GM21717 (cell line): ENCODE data around the gene FBP2.

Experiments
- ATAC-seq: cut with Tn5 transposase; IDR thresholded peaks from one replicate; pipeline ENCODE4 v1.9.1; 2021; ENCODE audit warnings: mild to moderate bottlenecking, moderate library complexity; ENCODE audit not compliant: unreplicated experiment

Gene FBP2

GRCh38 chr9:94593459-94594345 is at the start of gene FBP2:
TSS of gene FBP2 (minus strand) at chr9:94593824. CDS start at chr9:94593726, 98 bp downstream.
- ATAC-seq, result no peak

DNA sequence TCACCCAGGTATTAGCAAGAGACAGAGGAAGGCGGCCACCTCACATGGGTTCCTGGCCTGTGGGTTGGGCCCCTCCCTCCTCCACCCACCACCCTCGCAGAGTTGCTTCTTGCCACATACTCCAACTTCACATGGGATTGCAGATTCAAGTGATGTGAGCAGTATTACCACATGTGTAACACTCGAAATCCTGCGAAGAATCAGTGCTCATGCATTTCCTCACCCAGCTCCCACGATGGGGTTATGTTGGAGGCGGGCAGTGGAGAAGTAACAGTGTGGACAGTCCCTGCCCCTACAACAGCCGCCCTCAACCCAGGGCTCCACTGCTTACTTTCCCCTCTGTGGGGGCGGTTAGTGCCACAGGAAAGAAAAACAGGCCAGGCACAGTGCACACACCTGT is 49.6 kb upstream of the FBP2 start:
- ATAC-seq, result no peak

DNA sequence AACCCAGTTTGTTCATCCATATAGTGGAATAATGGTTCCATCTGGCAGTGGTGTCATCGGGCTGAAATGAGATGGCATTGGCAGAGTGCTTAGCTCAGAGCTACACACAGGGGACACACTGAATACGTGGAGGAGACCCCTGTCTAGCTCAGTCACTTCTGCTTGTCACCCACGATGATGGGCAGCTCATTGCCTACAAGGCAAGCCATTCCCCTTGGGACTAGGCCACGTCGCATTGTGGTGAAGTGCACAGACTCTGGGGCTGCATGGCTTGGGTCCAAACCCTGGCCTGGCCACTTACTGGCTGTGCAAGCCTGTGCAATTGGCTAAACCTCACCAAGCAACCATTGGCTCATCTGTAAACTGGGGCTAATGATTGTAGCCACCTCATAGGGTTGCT is 48.9 kb upstream of the FBP2 start:
- no peak for ATAC-seq

- ATAC-seq, result no peak
These were observed 46.4 kb upstream of the FBP2 start for GRCh38 chr9:94639999-94640376.

DNA sequence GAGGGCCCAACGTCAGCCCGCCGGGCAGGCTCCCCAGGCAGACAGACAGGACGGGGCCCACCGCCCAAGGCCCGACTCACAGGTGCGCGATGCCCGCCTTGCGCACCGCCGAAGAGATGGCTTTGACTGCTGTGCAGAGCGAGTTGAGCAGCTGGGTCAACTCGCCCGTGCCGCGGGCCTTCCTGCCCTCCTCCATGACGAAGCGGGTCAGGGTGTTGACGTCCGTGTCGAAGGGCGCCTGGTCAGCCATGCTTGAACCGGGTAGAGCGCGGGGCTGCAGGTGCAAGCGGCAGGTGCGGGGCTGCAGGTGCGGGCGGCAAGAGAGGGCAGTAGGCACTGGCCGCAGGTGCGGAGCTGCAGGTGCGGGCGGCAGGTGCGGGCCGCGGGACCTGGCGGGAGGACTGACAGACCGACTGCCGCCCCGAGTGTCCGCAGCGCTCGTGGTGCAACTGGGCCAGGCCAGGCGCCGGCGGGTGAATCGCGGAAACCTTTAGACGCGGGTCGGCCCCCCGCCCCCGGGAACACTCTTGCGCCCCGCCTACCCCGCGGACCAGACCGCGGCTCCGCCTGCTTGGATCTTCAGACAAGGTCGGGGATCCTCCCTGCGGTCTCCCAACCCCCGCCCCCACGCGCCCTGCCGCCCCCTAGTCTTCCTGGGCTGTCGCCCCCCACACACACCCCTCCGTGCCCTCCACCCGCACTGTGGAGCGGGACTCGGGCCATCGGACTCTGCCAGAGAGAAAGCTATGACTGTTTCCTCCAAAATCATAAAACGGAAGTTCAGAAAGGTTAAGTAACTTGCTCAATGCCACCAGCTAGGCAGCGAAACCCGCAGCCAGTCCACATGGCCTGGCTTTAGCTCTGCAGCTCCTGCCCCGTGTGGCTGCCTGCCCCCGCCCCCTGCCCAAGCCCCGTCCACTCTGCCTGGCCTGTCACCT is 45.7 kb upstream of the FBP2 start, which contains the start of gene FBP1:
Gene FBP1 (minus strand): TSS at position 458 of the 938 bp plus-strand sequence. CDS start 208 bp downstream, at position 250.
- ATAC-seq, result no peak

- ATAC-seq, result no peak
These were observed 44.9 kb upstream of the FBP2 start for GRCh38 chr9:94638335-94639060.

DNA sequence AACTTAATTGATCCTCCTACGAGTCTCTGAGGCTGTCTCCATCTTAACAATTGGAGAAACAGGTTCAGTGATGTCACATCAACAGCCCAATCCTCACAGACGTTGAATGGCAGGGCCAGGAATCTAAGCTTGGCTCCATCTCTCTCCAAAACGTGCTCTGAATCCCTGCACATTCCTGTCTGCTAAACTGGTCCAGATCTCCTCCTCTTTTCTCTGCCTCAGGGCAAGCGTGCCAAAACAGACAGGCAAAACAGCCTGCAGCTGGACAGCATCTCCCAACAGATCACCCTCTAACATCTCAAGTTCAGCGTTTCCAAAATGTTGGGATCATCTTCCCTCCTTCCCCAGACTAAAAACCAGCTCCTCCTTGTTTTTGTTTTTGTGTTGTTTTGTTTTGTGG is 39.1 kb upstream of the FBP2 start:
- ATAC-seq, result no peak

DNA sequence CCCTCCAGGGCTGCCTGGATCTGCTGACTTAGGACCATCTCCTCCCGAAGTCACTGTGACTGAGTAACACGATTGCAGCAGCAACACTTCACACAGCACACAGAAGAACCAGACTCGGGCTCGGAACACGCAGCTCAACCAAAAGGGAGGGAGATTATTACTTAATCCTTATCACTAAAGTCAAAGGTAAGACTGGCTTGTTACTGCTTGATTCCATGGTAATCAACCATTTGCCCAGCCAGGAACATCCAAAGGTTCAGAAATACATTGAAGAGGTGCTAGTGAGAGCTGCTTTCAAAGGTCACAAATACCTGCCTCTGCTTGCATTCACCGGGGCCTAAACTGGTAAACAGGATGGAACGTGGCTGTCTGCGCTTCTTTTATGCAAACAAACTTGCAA is 38.0 kb upstream of the FBP2 start:
- ATAC-seq, result no peak

DNA sequence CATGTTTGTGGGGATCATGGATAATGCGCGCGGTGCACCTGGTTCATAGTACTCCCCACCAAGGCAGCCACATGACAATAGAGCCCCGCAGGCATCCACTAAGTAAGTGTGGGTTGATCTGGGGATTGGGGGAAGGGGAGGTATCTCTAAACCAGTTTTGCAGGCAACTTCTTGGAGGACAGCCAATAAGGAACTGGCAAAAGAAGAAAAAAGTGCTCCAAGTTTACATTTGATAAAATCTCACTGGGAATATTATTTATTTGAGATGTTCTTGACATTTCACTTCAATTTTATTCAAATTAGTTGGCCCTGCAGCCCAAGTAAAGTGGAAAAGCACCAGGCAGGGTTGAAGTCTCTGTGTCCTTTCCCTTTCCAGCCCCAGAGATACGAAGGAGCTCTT is 37.2 kb upstream of the FBP2 start:
- no peak for ATAC-seq

GRCh38 chr9:94630281-94630680 is 36.7 kb upstream of the FBP2 start:
- no peak for ATAC-seq

DNA sequence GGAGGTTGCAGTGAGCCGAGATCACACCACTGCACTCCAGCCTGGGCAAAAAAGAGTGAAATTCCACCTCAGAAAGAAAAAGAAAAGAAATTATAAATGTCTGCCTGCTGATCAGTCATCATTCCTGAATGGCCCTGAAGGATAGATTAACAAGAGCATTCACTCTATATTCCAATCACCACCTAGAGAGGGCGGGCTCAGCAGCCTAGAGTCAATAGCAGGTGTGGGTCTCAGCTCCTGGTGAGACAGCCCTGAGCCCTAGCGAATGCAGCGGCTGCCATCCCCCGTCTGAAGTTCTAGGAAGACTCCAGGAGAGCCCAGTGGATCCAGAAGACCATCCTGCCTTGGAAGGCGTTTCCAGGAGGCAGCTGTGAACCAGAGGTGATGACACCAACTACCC is 33.7 kb upstream of the FBP2 start:
- no peak for ATAC-seq

- ATAC-seq, result no peak
These were observed 32.2 kb upstream of the FBP2 start for GRCh38 chr9:94625835-94626234.

DNA sequence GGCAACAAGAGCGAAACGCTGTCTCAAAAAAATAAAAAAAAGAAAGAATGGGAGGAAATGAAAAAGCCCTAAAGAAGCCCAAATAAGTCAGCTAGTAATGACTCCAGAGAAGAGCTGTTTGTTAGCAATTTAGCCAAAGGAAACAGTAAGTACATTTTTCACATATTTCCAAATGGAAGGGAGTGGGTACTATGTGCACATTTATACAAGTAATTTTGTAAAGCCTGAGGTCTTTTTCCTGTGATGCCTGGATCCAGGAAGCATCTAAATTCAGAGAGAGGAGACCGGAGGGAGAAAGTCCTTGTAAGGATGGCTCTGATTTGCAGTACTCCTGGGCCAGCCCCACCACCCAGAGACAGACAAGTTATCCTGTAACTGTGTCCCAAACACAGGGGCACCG is 31.0 kb upstream of the FBP2 start:
- ATAC-seq, result no peak

- no peak for ATAC-seq
These were observed 29.6 kb upstream of the FBP2 start for GRCh38 chr9:94623253-94623652.

GRCh38 chr9:94622087-94622800 is 28.6 kb upstream of the FBP2 start:
- ATAC-seq, result no peak

DNA sequence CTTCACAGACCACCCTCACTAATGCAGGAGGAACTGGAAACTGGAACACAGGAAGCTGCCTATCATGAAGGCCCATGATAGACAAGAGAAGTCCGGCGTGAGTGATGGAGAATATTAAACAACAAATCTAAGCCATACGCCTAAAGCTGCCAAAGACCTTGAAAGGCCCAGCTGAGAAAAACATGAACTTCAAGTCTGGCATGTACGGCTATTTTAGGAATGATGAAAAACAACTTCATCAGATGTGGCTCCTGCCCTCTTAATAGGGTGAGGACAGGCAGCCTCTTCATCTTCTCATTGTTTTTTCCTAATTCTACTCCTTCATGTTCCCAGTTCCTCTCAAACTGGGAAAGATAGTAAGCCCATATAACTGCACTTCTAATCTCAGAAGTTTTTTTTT is 25.4 kb upstream of the FBP2 start:
- no peak for ATAC-seq

DNA sequence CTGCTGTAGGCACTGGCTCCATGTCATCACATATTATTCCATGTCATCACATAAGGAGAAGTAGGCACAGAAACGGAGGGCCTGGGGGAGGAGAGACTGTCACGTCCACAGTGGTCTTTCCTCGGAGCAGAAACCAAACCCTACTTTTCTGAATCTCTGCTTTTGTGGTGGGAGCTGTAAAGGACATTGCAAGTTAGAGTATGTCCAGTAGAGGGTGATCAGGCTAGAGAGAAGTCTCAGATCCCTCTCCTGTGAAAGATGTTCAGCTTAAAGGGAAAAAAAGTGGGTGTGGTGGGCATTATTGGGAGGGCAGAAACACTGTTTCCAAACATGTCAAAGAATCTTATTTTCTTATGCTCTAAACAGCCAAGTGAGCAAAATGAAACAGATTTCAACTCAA is 19.4 kb upstream of the FBP2 start:
- ATAC-seq, result no peak

- no peak for ATAC-seq
These were observed 18.4 kb upstream of the FBP2 start for GRCh38 chr9:94612071-94612470.

- no peak for ATAC-seq
These were observed 18.0 kb upstream of the FBP2 start for GRCh38 chr9:94611638-94612068.

- no peak for ATAC-seq
These were observed 16.6 kb upstream of the FBP2 start for GRCh38 chr9:94610181-94610606.

- no peak for ATAC-seq
These were observed 13.7 kb upstream of the FBP2 start for GRCh38 chr9:94607423-94607691.
